Amniotic epithelial cell (primary cell): Measurements from ENCODE around the gene HMBS.

Experiments
- DNase-seq: peaks from one replicate; pipeline ENCODE4 v3.0.0-alpha.2; 2010; ENCODE audit warnings: low read depth

HMBS gene

DNA sequence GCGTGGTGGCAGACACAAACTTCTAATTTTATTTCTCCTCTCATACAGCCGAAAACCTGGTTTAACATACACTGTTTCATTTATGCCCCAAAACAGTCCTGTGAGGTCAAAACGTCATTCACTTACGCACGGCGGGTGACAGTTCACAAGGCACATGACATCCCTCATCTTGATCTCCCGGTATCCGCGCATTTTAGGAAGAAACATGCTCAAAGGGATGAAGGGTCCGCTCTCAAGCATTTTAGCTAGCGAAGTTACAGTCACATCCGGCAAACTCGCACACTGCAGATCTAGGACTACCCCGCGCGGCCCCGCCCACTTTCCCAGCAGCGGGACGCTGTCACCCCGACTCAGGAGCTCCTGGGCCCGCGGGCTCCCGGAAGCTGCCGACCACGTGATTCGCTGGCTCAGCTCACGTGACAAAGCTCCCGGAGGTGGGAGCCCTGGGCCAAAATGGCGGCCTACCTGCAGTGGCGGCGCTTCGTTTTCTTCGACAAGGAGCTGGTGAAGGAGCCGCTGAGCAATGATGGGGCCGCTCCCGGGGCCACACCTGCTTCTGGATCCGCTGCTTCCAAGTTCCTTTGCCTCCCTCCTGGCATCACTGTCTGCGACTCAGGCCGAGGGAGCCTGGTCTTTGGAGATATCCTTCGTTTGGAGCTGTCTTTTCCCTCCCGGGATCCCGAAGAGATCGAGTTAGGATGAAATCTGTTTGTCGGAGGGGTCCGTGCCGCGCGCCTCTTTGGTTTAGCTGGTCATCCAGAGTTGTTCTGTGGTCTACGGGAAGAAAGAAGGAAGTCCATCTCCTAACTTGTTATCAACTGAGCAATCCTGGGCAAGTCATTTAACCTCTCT, 17.1 kb upstream of the HMBS start, which contains the start of gene VPS11:
Gene VPS11 (plus strand): TSS at position 448 of the 852 bp plus-strand sequence. CDS start 6 bp downstream, at position 454.
- peak; percentile 90 for DNase-seq

- DNase-seq = no peak
These were observed 6.8 kb upstream of the HMBS start for GRCh38 chr11:119077839-119078238.

GRCh38 chr11:119078675-119079420, 5.8 kb upstream of the HMBS start:
- no peak for DNase-seq

GRCh38 chr11:119081682-119082260, 2.9 kb upstream of the HMBS start:
- no peak for DNase-seq

- peak; percentile 26 for DNase-seq
These were observed 761 bp downstream of the HMBS start for GRCh38 chr11:119085437-119085847.

GRCh38 chr11:119087123-119087522, 2.4 kb downstream of the HMBS start:
- no peak for DNase-seq

DNA sequence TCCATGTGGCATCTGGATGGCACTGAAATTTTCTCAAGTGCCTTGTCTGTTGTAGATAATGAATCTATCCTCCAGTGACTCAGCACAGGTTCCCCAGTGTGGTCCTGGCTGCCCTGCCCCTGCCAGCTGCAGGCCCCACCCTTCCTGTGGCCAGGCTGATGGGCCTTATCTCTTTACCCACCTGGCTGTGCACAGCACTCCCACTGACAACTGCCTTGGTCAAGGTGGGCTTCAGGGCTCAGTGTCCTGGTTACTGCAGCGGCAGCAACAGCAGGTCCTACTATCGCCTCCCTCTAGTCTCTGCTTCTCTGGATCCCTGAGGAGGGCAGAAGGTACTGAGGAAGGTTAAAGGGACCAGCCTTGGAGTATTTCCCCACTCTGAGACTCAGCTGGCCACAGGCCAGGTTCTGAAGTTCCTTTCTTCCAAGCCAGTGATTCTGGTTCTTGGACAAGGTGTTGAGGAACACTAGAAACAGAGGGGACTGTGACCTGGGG, 3.1 kb downstream of the HMBS start:
- no peak for DNase-seq

DNA sequence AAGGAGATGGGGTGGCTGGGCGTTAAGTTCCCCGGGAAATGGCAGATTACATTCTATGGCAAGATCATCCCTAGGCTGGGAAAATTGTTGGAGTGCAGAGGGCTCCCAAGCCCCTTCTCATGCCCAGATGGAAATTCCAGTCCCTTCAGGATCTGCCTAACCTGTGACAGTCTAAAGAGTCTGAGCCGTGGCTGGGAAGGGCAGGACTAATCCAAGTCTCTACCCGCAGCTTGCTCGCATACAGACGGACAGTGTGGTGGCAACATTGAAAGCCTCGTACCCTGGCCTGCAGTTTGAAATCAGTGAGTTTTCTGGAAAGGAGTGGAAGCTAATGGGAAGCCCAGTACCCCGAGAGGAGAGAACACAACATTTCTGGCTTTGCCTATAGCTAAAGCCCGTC, 3.7 kb downstream of the HMBS start:
- no peak for DNase-seq

- DNase-seq = no peak
These were observed 4.6 kb downstream of the HMBS start for GRCh38 chr11:119089319-119089718.

DNA sequence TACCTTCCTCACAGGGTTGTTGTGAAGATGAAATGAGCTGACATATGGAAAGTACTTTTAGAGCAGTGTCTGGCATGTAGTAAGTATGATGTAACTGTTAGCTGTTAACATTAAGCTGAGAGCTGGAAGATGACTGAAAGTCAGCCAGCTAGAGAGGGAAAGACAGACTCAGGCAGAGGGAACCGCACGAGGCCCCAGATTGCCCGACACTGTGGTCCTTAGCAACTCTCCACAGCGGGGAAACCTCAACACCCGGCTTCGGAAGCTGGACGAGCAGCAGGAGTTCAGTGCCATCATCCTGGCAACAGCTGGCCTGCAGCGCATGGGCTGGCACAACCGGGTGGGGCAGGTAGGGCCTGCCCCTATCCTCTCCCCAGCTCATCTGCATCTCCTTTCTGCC, 6.5 kb downstream of the HMBS start:
- DNase-seq = peak; percentile 29

DNA sequence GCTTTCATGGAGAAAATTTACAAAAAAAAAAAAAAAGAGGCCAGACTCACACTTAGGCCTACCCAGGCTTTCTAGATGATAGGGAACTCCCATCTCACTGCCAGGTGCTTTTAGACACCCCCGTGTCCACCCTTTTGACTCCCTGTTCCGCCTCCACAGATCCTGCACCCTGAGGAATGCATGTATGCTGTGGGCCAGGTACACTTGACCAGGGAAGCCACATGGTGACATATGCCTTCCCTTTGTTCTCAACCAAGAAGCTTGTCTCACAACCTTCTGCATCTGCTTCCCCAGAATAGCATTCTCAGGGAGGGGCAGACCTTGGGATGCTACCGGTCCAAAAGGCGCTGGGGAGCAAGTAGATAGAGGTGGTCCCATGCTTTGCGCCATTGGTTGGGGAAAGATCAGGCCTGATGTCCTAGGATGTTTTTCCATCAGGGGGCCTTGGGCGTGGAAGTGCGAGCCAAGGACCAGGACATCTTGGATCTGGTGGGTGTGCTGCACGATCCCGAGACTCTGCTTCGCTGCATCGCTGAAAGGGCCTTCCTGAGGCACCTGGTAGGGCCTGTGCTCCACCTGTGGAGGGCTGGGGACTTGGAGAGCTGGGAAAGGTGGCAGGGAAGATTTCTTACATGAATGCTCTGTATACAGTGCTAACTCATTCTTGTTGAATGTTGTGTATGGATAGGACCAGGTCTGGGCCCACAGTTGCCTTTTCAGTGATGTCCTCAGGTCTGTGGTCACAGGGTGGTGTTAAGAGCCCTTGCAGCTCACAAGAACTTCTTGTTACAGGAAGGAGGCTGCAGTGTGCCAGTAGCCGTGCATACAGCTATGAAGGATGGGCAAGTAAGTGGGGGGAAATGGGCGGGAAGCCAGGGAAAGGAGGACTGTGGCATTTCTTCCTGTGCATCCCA, 7.5 kb downstream of the HMBS start:
- no peak for DNase-seq

DNA sequence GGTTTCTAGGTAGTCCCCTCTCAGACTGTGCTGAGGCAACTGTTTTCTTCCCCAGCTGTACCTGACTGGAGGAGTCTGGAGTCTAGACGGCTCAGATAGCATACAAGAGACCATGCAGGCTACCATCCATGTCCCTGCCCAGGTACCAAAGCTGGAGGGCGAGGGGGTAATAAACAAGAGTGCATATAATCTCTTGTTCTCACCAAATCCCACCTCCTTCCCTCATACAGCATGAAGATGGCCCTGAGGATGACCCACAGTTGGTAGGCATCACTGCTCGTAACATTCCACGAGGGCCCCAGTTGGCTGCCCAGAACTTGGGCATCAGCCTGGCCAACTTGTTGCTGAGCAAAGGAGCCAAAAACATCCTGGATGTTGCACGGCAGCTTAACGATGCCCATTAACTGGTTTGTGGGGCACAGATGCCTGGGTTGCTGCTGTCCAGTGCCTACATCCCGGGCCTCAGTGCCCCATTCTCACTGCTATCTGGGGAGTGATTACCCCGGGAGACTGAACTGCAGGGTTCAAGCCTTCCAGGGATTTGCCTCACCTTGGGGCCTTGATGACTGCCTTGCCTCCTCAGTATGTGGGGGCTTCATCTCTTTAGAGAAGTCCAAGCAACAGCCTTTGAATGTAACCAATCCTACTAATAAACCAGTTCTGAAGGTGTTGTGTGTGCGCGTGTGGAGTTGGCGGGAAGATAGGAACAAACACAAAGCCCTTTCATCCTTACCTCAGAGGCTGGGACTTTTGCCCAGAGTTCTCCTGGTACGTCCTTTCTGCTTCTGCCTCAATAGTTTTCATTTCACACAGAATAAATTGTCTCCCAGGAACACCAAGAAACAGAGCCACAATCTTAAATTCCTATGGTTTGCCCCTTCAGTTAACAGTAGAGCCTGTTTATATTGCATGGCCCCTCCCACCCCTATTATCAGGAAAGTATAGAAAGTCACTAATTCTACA, 8.5 kb downstream of the HMBS start:
- DNase-seq = peak; percentile 27

DNA sequence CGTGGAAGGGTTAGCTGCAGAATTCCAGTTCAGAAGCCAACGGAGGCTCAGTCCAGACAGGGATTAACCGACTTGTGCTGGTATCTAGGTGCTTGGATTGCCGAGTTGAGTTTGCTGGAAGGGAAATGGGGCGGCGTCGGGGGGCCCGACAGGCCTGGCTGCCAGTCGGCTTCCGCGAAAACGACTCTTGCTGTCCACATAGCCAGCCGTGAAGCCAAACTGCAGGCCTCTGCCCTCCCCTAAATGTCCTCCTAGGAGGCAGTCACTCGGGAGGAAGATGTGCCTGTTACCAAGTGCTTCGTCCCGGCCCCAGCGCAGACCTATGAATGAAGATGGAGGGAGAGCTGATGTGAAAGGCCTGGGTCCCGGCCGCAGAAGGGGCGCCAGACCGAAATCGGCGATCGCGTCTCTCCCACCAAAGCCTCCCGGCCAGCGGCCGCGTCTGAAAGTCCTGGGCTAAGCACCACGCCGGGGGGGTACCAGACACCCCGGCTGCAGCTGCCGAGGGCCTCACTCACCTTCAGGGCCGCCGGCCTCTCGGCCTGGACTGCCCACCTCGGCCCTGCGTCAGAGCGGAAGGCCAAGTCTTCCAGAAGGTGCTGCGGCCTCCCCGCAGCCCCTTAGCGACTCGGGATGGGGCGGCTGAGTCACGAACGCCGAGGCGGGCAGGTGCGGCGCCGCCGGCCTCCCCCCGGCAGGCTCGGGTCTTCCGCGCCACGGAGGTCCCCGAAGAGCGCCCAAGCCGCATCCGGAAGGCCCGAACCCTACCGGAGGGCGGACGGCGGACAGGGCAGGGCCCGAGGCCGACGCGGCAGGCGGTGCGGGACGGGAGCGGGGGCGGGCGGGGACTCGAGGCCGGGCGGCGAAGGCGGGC, 9.5 kb downstream of the HMBS start:
- peak; percentile 34 for DNase-seq

DNA sequence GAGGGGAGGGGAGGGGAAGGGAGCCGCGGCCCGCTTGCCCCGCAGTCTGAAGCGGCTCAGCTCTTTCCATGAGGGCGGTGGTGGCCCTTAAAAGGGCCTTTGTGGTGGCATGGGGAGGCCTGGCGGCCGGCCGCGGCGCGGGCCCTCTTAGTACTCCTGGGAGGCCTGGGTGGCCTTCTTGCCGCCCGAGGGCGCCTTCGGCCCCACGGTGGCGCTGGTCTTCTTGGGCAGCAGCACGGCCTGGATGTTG, 10.1 kb downstream of the HMBS start:
- peak; percentile 83 for DNase-seq

DNA sequence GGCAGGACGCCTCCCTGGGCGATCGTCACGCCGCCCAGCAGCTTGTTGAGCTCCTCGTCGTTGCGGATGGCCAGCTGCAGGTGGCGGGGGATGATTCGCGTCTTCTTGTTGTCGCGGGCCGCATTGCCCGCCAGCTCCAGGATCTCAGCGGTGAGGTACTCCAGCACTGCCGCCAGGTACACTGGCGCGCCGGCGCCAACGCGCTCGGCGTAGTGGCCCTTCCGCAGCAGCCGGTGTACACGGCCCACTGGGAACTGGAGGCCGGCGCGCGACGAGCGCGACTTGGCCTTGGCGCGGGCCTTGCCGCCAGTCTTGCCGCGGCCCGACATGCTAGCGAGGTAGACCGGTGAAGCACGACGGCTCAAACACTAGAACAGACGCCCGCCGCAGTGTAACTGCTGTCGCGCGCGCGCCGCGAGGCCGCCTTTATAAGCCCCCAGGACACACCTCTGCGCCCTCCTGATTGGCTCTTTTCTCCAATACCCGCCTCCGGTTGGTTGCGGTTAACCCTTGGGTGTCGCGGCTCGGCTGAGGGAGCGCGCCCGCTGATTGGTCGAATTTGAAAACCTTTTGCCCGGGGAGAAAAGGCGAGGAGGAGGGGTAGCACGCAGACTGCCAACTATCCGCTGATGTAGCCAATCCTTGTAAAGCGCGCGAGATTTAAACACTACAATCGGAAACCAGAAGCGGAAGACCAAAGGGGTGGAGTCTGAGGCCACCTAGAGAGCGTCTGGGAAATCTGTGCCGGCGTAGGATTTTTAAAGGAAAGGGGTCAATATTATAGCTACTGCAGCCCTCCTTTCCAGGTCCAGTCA, 10.6 kb downstream of the HMBS start:
- peak; percentile 99 for DNase-seq

GRCh38 chr11:119099711-119100110, 15.0 kb downstream of the HMBS start:
- DNase-seq = no peak

- DNase-seq = peak; percentile 52
These were observed 15.7 kb downstream of the HMBS start for GRCh38 chr11:119100246-119100970.
